Osteoblast (primary cell): ENCODE data around the gene ANGPTL2. TPM values are rescaled to one million over a fixed set of nuclear protein-coding genes. Genes with fewer than 3 reads are reported as not detected.

Experiments used
- DNase-seq: peaks from one replicate; pipeline ENCODE4 v3.0.0; 2011; ENCODE audit warnings: low spot score, mixed read lengths; ENCODE audit not compliant: insufficient read length; ENCODE audit errors: missing footprints
- H2AFZ ChIP-seq: 2 replicates; pipeline ENCODE4 v1.6.0; 2011; ENCODE audit warnings: mild to moderate bottlenecking, low read length
- H3K27ac ChIP-seq: 2 replicates; pipeline ENCODE4 v1.5.1; 2011; ENCODE audit warnings: mild to moderate bottlenecking, low read depth, low read length, moderate library complexity
- H3K27me3 ChIP-seq: 2 replicates; pipeline ENCODE4 v1.6.0; 2012; ENCODE audit warnings: mild to moderate bottlenecking, control low read depth, inconsistent platforms, low read length, moderate library complexity; ENCODE audit not compliant: insufficient read depth
- H3K36me3 ChIP-seq: 2 replicates; pipeline ENCODE4 v1.5.1; 2011; ENCODE audit warnings: mild to moderate bottlenecking, low read length, control low read depth, moderate library complexity; ENCODE audit not compliant: insufficient read depth
- H3K4me1 ChIP-seq: 2 replicates; pipeline ENCODE4 v1.5.1; 2011; ENCODE audit warnings: mild to moderate bottlenecking, low read length, control low read depth, moderate library complexity; ENCODE audit not compliant: insufficient read depth
- H3K4me2 ChIP-seq: 2 replicates; pipeline ENCODE4 v1.6.0; 2011; ENCODE audit warnings: mild to moderate bottlenecking, low read length; ENCODE audit not compliant: insufficient read depth
- H3K4me3 ChIP-seq: fragments of 200-600 bp; sonication (generic); 3 replicates; pipeline ENCODE4 v1.5.1; 2012; ENCODE audit warnings: mild to moderate bottlenecking, low read length, inconsistent platforms; ENCODE audit not compliant: insufficient read depth
- H3K79me2 ChIP-seq: 2 replicates; pipeline ENCODE4 v1.6.0; 2012; ENCODE audit warnings: mild to moderate bottlenecking, low read length, control low read depth, inconsistent platforms; ENCODE audit not compliant: insufficient read depth
- H3K9me3 ChIP-seq: 2 replicates; pipeline ENCODE4 v1.5.1; 2011; ENCODE audit warnings: low read depth, low read length, control low read depth
- H4K20me1 ChIP-seq: 2 replicates; pipeline ENCODE4 v1.6.0; 2012; ENCODE audit warnings: mild to moderate bottlenecking, low read length, control low read depth; ENCODE audit not compliant: insufficient read depth
- CTCF ChIP-seq: IDR thresholded peaks from 2 replicates; pipeline ENCODE4 v1.5.1; 2011; ENCODE audit warnings: mild to moderate bottlenecking, low read depth, low read length, moderate library complexity; ENCODE audit errors: extremely low read depth
- total RNA-seq: library from RNA; depleted of rRNA; stranded (reverse); fragments of >200 nt; gene quantifications from 2 replicates; pipeline ENCODE4 v1.2.3, GENCODE V29; 2012

The ANGPTL2 gene
- total RNA-seq, 1 donor = 39.8 TPM

GRCh38 chr9:127169575-127169883 lies 47.1 kb upstream of the ANGPTL2 start:
- Histone ChIP-seq H3K36me3 (no peaks in the 10 kb centered on the region), H3K27ac (no peak overlapping the region), H3K9me3 (no peaks in the 10 kb centered on the region), H3K27me3 (no peaks in the 10 kb centered on the region), H3K4me2 (no peak overlapping the region), H3K4me3 (no peak overlapping the region), H2AFZ (no peak overlapping the region), H3K4me1 (peaks cover 6% of the 10 kb centered on the region), H3K79me2 (no peaks in the 10 kb centered on the region), H4K20me1 (no peaks in the 10 kb centered on the region)
- TF ChIP-seq CTCF = no peak
- no peak for DNase-seq

DNA sequence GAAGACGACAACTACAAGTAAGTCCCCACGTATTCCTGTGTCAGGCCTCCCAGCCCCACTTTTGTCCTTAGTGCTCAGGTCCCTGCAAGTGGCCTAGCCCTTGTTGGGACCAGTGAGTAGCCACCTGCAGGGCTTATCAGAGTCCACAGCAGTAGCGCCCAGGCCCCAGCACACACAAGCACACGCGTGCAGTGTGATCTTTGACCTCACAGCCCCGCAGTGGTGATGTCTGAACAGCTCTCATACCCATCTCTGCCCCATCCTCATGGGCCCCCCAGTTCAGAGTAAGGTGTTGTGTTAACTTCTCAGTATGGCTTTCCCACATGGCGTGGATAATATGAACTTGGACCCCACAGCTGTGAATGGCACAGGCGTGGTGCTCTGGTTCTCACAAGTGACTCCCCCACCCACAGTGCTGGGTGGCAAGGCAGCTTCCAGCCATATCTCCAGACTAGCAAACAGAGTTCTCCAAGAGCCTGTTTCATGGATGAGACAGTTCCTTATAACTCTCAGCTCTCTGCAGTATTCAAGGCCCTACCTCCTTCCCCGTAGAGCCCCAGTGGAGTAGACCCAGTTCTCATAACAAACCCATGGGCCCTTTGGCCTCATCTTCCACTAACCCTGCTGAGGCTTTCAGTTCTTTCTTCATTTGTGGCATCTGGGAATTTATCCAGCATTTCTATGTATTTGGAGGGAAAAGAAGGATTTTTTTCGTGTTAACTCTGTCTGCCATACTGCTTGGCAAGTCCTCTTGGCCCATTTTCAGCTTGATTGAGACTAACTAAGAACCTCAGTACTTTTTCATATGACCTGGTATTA lies 46.5 kb upstream of the ANGPTL2 start:
- no peak for TF ChIP-seq CTCF
- peaks cover 6% of the 10 kb centered on the region for H3K4me1 ChIP-seq
- DNase-seq = no peak

DNA sequence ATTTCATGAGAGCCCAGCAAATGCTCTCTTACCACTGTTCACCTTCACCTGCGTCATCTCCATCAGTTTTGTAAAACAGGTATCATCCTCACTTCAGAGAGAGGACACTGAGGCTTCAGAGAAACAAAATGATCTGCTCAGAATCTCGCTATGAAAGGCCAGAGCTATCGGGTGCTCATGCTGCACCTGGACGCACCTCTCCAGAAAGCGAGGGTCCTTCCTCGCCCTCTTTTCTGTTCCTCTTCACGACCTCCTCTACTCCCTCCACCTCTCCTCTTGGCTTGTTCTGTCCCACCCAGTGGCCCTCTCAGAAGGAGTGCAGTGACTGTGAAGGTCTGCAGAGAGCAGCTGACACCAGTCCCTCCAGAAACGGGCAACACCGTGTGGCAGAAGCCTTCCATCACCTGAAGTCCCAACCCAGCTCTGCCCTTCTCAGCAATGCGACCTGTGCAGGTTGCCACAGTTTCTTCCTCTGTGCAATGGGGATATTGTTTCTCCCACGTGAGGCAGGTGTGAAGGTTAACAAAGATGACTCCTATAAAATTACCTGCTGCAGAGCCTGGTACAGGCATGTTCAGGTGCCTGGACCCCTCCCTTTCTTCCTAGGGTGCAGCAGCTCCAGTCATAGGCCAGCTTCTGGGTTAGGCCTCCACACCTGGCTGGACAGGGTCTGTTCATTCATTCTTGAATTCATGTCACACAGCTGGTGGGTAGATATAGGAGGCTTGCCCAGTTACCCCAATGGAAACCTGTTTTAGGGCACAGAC lies 45.3 kb upstream of the ANGPTL2 start:
- no peak overlapping the region for H3K4me2 ChIP-seq
- no peaks in the 10 kb centered on the region for H3K9me3 ChIP-seq
- H3K79me2 ChIP-seq = no peaks in the 10 kb centered on the region
- no peaks in the 10 kb centered on the region for H4K20me1 ChIP-seq
- peaks cover 16% of the 10 kb centered on the region for H3K4me1 ChIP-seq
- TF ChIP-seq CTCF = no peak
- DNase-seq = no peak
- H3K36me3 ChIP-seq = no peaks in the 10 kb centered on the region
- no peak overlapping the region for H2AFZ ChIP-seq
- H3K27ac ChIP-seq = no peak overlapping the region
- no peaks in the 10 kb centered on the region for H3K27me3 ChIP-seq
- no peak overlapping the region for H3K4me3 ChIP-seq

More for the DNA sequence above, 46.5 kb upstream of the ANGPTL2 start:
- Histone ChIP-seq H3K36me3 (no peaks in the 10 kb centered on the region), H2AFZ (no peak overlapping the region), H3K27me3 (no peaks in the 10 kb centered on the region), H3K79me2 (no peaks in the 10 kb centered on the region), H3K9me3 (no peaks in the 10 kb centered on the region), H3K27ac (no peak overlapping the region), H3K4me3 (no peak overlapping the region), H4K20me1 (no peaks in the 10 kb centered on the region), H3K4me2 (no peak overlapping the region)
